Sigmoid colon (tissue), 7 donors: ENCODE data around the gene GGT6. TPM values are rescaled to one million over a fixed set of nuclear protein-coding genes. Genes with fewer than 3 reads are reported as not detected.

Experiments used
- DNase-seq: peaks from one replicate; pipeline ENCODE4 v3.0.0-alpha.2; 2019
- H3K27ac ChIP-seq, 4 donors: fragments of 200-600 bp; sonication (generic); one replicate each; pipeline ENCODE4 v1.5.1; 2016 to 2019; ENCODE audit warnings: mild to moderate bottlenecking in 1 of 4
- H3K27me3 ChIP-seq, 3 donors: fragments of 200-600 bp; sonication (generic); one replicate each; pipeline ENCODE4 v1.5.1; 2019; ENCODE audit warnings: mild to moderate bottlenecking in 1 of 3
- H3K36me3 ChIP-seq, 4 donors: fragments of 200-600 bp; sonication (generic); one replicate each; pipeline ENCODE4 v1.5.1; 2016 to 2019
- H3K4me1 ChIP-seq, 4 donors: fragments of 200-600 bp; sonication (generic); one replicate each; pipeline ENCODE4 v1.5.1; 2017 to 2019
- H3K4me3 ChIP-seq, 4 donors: fragments of 200-600 bp; sonication (generic); one replicate each; pipeline ENCODE4 v1.5.1; 2017 to 2019; ENCODE audit warnings: mild to moderate bottlenecking in 2 of 4, moderate library complexity in 1 of 4
- H3K9me3 ChIP-seq, 4 donors: fragments of 200-600 bp in 3 of 4; sonication (generic) in 3 of 4; one replicate each; pipeline versions ENCODE4 v1.5.1 to v1.6.1; 2013 to 2019
- CTCF ChIP-seq, 4 experiments: fragments of 450-650 bp in 3 of 4; fragments of 200-600 bp in 1 of 4; IDR thresholded peaks; one replicate each; pipeline ENCODE4 v1.5.1; 2016 to 2019; ENCODE audit warnings: antibody characterized with exemption in 4 of 4, mild to moderate bottlenecking in 3 of 4, moderate library complexity in 2 of 4
- EP300 ChIP-seq, 4 donors: sonication (generic); formaldehyde crosslinking; IDR thresholded peaks; one replicate each; pipeline ENCODE4 v1.6.1; 2017; ENCODE audit warnings: antibody characterized with exemption in 4 of 4
- POLR2A ChIP-seq, 2 donors: fragments of 450-650 bp; IDR thresholded peaks; one replicate each; pipeline ENCODE4 v1.6.1; 2016; ENCODE audit warnings: antibody characterized with exemption in 2 of 2, mild to moderate bottlenecking in 2 of 2, moderate library complexity in 2 of 2
- POLR2AphosphoS5 ChIP-seq, 4 donors: sonication (generic); formaldehyde crosslinking; IDR thresholded peaks; one replicate each; pipeline ENCODE4 v1.6.1; 2017; ENCODE audit warnings: antibody characterized with exemption in 4 of 4
- WGBS, 2 donors: extraction: QIAGEN DNeasy Blood & Tissue Kit; methylation state at CpG; one replicate each; pipeline ENCODE4 v1.1.7; 2013; 5-methylcytosine and 5-hydroxymethylcytosine counted together
- intact Hi-C: fragments of 100-400 bp; cut with DNase I; formaldehyde crosslinking; loops from one replicate; pipeline ENCODE4 v1.15.1; 2023
- polyA plus RNA-seq, 3 donors: library from polyadenylated mRNA; stranded (reverse); fragments of 200-250 nt; gene quantifications; one replicate each; pipeline ENCODE4 v1.2.3, GENCODE V29; 2013
- total RNA-seq, 4 donors: library from RNA; depleted of rRNA; stranded (reverse); fragments of >200 nt; gene quantifications; one replicate each; pipeline ENCODE4 v1.1.0, GENCODE V29; 2016
- donor health status: healthy with polysubstance abuse.
- donor health status: Bipolar disorder and iron deficiency.
- donor health status: healthy.

The GGT6 gene
- total and polyA plus RNA-seq, 7 donors = 0.71 to 94.4 (median 22.2) TPM; not detected in 2

DNA sequence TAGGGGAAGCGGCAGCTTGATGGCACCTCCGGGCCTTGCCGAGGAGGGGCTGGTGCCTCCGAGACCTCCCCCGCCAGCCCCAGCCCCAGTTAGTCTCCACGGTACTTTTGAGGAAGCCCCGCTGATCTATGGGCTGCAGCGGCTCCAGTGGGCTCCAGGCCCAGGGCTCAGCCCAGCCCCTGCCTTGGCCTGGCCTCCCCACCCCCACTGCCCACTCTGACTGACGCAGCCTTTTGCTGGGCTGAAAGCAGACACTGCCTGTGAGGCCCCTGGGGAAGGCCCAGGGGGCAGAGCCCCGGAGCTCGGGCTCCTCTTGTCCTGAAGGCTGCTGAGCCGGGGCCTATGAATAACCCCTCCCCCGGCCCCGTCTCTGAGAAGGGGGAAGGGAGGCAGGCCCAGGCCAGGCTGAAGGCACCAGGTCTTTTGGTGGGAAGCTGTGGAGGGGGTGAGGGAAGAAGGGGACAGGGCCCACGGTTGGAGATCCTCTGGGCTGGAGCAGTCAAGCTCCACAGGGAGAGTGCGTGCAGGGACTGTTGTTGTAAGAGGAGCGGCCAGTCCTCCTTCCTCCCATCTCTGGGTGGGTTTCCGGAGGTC lies 16.4 kb upstream of the GGT6 start:
- no peak overlapping the region for H3K4me3 ChIP-seq
- H3K9me3 ChIP-seq = no peaks in the 10 kb centered on the region
- WGBS, 2 donors = 79 to 87% methylated on average over 18 of the region's 18 CpGs
- H3K4me1 ChIP-seq = no peaks in the 10 kb centered on the region
- TF ChIP-seq POLR2AphosphoS5 (IDR thresholded peaks at IDR 0.05) (no peak), CTCF (IDR thresholded peaks at IDR 0.05) (no peak), POLR2A (IDR thresholded peaks at IDR 0.05) (no peak), EP300 (IDR thresholded peaks at IDR 0.05) (no peak)
- intact Hi-C loops = no loop called here
- H3K36me3 ChIP-seq = no peaks in the 10 kb centered on the region
- H3K27me3 ChIP-seq = peaks cover 0 to 4% (median 3%) of the 10 kb centered on the region in 3 donors
- no peak overlapping the region for H3K27ac ChIP-seq
- DNase-seq = no peak

GRCh38 chr17:4576161-4576558 lies 15.8 kb upstream of the GGT6 start:
- no peaks in the 10 kb centered on the region for H3K27me3 ChIP-seq
- DNase-seq = no peak
- intact Hi-C loops = no loop called here
- WGBS, 2 donors = 85 to 87% methylated on average over 6 of the region's 6 CpGs
- no peak overlapping the region for H3K4me3 ChIP-seq
- H3K36me3 ChIP-seq = no peaks in the 10 kb centered on the region
- no peak overlapping the region for H3K27ac ChIP-seq
- TF ChIP-seq EP300 (IDR thresholded peaks at IDR 0.05) = no peak
- no peak for TF ChIP-seq POLR2AphosphoS5 (IDR thresholded peaks at IDR 0.05)
- no peak for TF ChIP-seq CTCF (IDR thresholded peaks at IDR 0.05)
- TF ChIP-seq POLR2A (IDR thresholded peaks at IDR 0.05) = no peak
- no peaks in the 10 kb centered on the region for H3K9me3 ChIP-seq
- H3K4me1 ChIP-seq = no peaks in the 10 kb centered on the region

GRCh38 chr17:4574448-4575045 lies 14.2 kb upstream of the GGT6 start:
- intact Hi-C loops = no loop called here
- TF ChIP-seq POLR2A (IDR thresholded peaks at IDR 0.05) = no peak
- TF ChIP-seq EP300 (IDR thresholded peaks at IDR 0.05) = no peak
- TF ChIP-seq CTCF (IDR thresholded peaks at IDR 0.05) = no peak
- no peak for TF ChIP-seq POLR2AphosphoS5 (IDR thresholded peaks at IDR 0.05)

GRCh38 chr17:4573669-4574068 lies 13.3 kb upstream of the GGT6 start:
- Histone ChIP-seq H3K27me3 (peaks cover 0 to 2% (median 0%) of the 10 kb centered on the region in 3 donors), H3K36me3 (no peaks in the 10 kb centered on the region), H3K9me3 (no peaks in the 10 kb centered on the region), H3K27ac (no peak overlapping the region), H3K4me1 (no peaks in the 10 kb centered on the region), H3K4me3 (no peak overlapping the region)
- WGBS, 2 donors = 55 to 71% methylated on average over 7 of the region's 7 CpGs
- no peak for DNase-seq
- TF ChIP-seq POLR2A (IDR thresholded peaks at IDR 0.05) = no peak
- intact Hi-C loops = no loop called here

More at GRCh38 chr17:4574448-4575045, 14.2 kb upstream of the GGT6 start:
- DNase-seq = no peak
- Histone ChIP-seq H3K4me3 (no peak overlapping the region), H3K36me3 (no peaks in the 10 kb centered on the region), H3K27me3 (peaks cover 0 to 2% (median 0%) of the 10 kb centered on the region in 3 donors), H3K27ac (no peak overlapping the region), H3K4me1 (no peaks in the 10 kb centered on the region), H3K9me3 (no peaks in the 10 kb centered on the region)
- WGBS, 2 donors = 95 to 97% methylated on average over 9 of the region's 9 CpGs

GRCh38 chr17:4573115-4573514 lies 12.7 kb upstream of the GGT6 start:
- WGBS, 2 donors = 73 to 81% methylated on average over 4 of the region's 4 CpGs
- no peaks in the 10 kb centered on the region for H3K9me3 ChIP-seq
- H3K27me3 ChIP-seq = peaks cover 0 to 2% (median 0%) of the 10 kb centered on the region in 3 donors
- intact Hi-C loops = no loop called here
- H3K4me1 ChIP-seq = no peaks in the 10 kb centered on the region
- no peak for DNase-seq
- H3K4me3 ChIP-seq = no peak overlapping the region
- no peak for TF ChIP-seq EP300 (IDR thresholded peaks at IDR 0.05)
- no peak for TF ChIP-seq CTCF (IDR thresholded peaks at IDR 0.05)
- TF ChIP-seq POLR2AphosphoS5 (IDR thresholded peaks at IDR 0.05) = no peak
- TF ChIP-seq POLR2A (IDR thresholded peaks at IDR 0.05) = no peak
- H3K36me3 ChIP-seq = no peaks in the 10 kb centered on the region
- H3K27ac ChIP-seq = no peak overlapping the region
